GM21737 (cell line): ENCODE data around the gene CIDEB.
"Not testable (repeated sequence)": the region's sequence is repeated elsewhere in the genome, so short reads cannot be mapped to it uniquely, and the experiment has no call there.

Experiments
- ATAC-seq: cut with Tn5 transposase; IDR thresholded peaks from one replicate; pipeline ENCODE4 v1.9.1; 2021; ENCODE audit warnings: mild to moderate bottlenecking, moderate library complexity; ENCODE audit not compliant: unreplicated experiment

CIDEB gene

GRCh38 chr14:24307575-24308341 lies at the start of gene CIDEB:
TSS of gene CIDEB (minus strand) at chr14:24307977. CDS start at chr14:24307858, 119 bp downstream.
- no peak for ATAC-seq

- no peak for ATAC-seq
Measured at GRCh38 chr14:24356208-24356607, 48.4 kb upstream of the CIDEB start.

- ATAC-seq, result no peak
Measured at GRCh38 chr14:24355009-24355408, 47.2 kb upstream of the CIDEB start.

GRCh38 chr14:24354482-24354825 lies 46.7 kb upstream of the CIDEB start:
- ATAC-seq, result not testable (repeated sequence)

GRCh38 chr14:24353559-24354481 lies 46.0 kb upstream of the CIDEB start:
- no peak for ATAC-seq

DNA sequence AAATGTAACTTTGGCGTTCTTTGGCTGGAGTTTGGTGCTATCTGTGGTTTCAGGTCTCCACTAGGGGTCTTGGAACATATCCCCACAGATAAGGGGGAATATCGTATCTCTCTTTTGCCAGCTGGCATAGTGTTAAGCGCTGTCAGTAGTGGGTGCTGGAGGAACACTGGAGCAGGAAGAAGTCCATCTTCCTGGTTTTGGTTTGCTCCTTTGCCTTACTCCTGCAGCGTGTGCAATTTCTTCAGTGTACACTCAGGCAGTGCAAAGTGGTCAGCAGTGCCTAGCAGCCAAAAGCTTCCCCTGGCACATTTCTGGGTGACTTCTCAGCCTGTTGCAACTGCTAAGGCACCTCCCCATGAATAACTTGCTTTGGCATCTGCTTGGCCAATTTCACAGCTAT lies 43.7 kb upstream of the CIDEB start:
- ATAC-seq, result no peak

DNA sequence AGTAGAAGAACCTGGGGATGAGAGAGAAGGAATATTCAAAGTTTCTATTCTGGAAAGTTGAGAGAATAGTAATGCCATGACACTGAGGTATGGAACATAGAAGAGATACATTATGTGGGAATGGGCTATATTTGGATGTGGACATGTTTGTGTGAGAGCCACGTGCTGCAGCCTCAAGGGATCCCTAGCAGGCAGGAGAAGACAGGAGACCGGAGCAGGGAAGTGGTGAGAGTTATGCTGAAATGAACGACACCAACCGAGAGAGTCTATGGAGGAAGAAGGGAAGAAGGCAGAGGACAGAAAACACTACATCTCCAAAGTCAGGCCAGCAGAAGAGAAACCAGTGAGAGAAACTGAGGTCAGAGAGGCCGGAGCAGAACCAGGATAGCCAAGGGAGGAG lies 42.0 kb upstream of the CIDEB start:
- ATAC-seq, result no peak

- no peak for ATAC-seq
Measured at GRCh38 chr14:24348186-24348585, 40.4 kb upstream of the CIDEB start.

GRCh38 chr14:24347134-24347533 lies 39.4 kb upstream of the CIDEB start:
- ATAC-seq, result no peak

GRCh38 chr14:24343795-24344660 lies 36.3 kb upstream of the CIDEB start:
- no peak for ATAC-seq

- ATAC-seq, result no peak
Measured at GRCh38 chr14:24342889-24343288, 35.1 kb upstream of the CIDEB start.

GRCh38 chr14:24340606-24341005 lies 32.8 kb upstream of the CIDEB start:
- no peak for ATAC-seq

DNA sequence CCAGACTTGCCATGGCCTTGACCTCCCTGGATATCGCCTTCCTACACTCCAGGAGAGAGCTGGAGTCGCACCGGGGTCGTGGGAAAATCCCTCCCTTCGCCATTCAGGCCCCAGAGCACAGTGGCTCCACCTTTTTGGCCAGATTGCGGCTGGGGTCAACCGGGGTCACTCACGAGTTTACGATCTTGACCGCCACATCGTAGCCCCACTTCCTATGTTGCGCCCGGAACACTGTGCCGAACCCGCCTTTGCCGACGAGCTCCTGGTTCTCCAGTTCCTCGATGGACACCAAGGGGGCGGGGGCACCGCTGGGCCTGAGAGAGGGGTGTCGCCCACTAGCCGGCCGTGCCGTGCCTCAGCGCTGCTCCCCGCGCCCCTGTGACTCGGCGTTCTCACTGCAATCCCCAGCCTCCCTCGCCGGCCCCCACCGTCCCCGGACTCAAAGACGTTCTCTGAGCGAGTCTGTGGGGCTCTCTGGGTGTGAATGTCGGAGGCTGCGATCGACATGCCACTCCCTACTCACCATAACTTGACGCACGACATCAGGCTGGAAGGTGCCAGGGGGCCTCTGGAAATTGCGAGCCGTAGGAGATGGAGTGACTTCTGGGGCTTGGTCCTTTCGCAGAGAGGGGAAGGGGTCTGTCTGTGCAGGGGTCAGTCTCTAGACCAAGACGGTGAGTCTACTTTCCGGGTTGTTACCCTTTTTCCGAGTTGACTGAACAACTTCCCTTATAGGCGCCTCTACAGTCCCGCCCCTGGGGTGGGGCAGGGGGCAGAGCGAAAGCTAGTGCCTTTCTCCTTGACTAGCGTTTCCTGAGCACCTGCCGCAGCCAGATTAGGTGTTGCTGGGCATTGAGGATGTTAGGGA lies 31.7 kb upstream of the CIDEB start, which contains the start of gene RIPK3:
RIPK3 (minus strand) TSS at position 708 of the 868 bp plus-strand sequence; CDS start at position 543, 165 bp downstream.
- ATAC-seq, result peak; percentile 73

GRCh38 chr14:24338843-24339242 lies 31.1 kb upstream of the CIDEB start:
- no peak for ATAC-seq

DNA sequence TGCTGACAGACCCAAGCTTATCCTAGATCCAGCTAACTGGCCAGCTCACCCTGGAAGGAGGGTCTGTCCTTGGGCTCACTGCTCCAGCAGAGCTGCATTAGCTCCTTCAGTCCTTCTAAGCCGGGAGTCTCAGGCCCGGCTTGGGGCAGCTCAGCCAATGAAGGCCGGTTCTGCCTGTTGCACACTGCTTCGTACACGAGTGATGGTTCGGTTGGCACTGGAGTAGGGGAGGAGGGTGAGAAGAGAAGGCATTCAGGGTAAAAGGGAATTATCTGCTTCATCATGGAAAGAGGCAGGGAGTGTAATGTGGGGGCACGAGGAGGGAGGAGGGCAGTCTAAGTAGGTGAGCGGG lies 30.0 kb upstream of the CIDEB start:
- ATAC-seq, result no peak

DNA sequence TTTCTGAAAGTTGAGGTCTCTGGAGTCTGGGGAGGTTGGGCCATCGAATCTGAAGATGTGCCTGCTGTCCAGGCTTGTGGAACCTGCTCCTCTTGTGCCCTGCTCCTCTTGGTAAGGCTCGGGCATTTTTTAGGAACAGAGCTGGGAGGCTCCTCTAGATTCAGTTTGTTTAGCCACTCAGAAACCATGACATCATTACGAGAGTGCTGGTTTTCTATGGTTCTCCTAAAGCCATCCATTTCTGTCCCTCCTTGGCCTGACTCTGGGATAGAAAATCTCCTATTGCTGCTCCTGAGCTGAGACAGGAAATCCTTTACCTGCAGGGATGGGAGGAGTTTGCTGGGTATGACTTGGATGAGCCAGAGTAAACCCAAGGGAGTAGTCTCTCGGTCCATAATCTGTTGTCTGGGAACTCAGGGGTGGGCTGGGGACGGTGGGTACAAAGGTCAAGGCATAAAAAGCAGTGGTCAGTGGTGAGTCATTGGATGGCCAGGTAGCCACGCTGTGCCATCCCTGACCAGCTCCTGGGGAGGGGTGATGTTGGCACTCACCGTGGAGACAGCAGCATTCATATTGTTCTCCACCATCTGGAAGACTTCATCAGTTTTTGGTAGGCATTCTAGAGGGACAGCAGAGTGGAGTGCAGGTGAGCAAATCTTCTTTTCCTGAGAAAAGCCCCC lies 29.5 kb upstream of the CIDEB start:
- no peak for ATAC-seq

DNA sequence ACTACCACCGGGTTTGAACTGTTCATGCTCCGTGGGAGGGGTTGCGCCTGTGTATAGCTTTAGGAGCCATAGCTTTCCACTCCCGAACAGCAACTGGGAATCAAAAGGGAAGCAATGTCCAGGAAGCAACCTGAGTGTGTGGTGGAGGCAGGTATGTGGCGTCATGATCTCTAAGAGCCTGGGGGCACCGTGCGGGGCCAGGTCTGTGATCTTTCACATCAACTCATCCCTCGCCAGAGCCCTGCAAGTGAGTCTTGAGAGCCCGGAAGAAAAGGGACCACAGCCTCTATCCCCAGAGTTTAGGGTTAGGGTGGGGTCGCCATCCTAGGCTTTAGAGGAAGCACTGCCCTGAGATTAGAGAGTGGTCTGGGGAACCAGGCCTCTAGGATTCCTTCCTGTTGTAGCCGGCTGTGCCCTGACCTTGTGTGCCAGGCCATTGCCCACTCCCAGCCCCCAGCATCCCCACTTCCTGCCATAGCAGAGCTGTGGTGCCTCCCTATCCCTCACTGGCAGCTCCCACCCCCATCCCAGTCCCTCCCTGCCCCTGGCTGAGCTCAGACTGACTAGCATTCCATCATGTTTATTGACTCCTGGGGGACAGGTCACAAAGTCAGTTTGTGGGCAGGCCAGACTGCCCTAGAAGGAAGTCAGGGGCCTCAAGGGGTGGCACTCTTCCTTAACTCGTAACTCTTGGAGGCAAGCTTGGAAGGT lies 27.8 kb upstream of the CIDEB start:
- ATAC-seq, result no peak

DNA sequence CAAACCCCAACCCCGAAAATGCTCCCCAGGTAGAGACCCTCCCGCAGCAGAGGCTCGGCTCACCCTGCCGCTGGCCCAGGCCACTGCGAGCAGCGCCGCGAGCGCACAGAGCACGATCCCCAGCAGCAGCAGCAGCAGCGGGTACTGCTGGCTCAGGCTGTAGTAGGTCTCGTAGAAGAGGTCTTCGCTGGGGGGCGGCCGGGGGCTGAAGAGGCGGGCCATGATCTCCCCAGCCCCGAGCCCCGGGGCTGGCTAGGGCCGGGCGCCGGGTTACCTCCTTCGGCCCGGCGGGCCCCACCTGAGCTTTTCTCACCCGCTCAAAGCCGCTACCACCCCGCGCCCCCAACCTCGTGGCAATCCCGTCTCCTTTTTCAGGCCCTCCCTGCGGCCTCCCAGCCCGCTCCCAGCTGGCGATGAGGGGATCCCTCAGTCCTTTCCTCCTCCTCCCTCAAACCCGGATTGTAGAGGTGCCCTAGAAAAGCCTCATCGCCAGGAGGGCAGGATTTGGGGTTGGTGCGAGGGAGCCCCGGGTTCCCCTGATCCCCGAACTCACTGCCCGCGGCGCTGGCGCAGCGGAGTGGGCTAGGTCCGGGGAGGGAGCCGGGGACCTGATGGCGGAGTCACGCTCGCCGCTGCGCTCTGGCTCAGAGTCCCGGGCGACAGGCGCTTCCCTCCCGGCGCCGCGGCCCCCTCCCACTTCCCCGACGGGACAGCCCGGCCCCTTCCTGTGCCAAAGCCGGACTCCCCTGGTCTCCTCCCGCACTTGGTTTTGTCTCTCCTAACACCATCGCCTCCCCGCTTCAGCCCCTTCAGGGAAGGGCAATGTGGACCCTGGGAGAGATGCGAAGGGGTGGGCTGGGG lies 26.9 kb upstream of the CIDEB start, which contains the start of gene ADCY4:
ADCY4 (minus strand) TSS at position 641 of the 861 bp plus-strand sequence; CDS start at position 222, 419 bp downstream.
- no peak for ATAC-seq
